HepG2 (cell line): ENCODE data around the gene TEX29. TPM values are rescaled to one million over a fixed set of nuclear protein-coding genes. Genes with fewer than 3 reads are reported as not detected.

Source experiments
- ATAC-seq: fragments of 200-7000 bp; cut with Tn5 transposase; 3 replicates; pipeline ENCODE4 v1.9.1; 2020; ENCODE audit warnings: mild to moderate bottlenecking, moderate library complexity
- BruUV-seq: library from RNA; stranded (reverse); fragments of 400-500 nt; replicated peaks from 2 replicates; lab custom pipeline; 2021; lab: Mats Ljungman, UMichigan
- CTCF ChIA-PET: fragments of 300-600 bp; formaldehyde crosslinking; extraction: SDS; loops from one replicate; lab custom pipeline; 2021; ENCODE audit warnings: low total read pairs, inconsistent platforms, low intra/inter-chr PET ratio; lab: Yijun Ruan, JAX
- POLR2A ChIA-PET: fragments of 350-600 bp; sonication (Branson Sonifier 250); formaldehyde crosslinking; loops from one replicate; lab custom pipeline; 2020; ENCODE audit warnings: antibody characterized with exemption, inconsistent platforms; lab: Yijun Ruan, JAX
- DNase-seq: peaks from one replicate; pipeline ENCODE4 v3.0.0-alpha.2; 2015; ENCODE audit warnings: low spot score
- FAIRE-seq: peaks from 3 replicates; lab custom pipeline; 2011; peaks lifted over from hg19 to GRCh38; lab: Jason Lieb, UNC
- H2AFZ ChIP-seq: one replicate; pipeline ENCODE4 v1.6.1; 2011; ENCODE audit warnings: low read length, inconsistent platforms
- H3K27ac ChIP-seq: fragments of 300-600 bp; 3 replicates; pipeline ENCODE4 v1.8.0; 2011; ENCODE audit warnings: mixed run types, mild to moderate bottlenecking, mixed read lengths, low read length, inconsistent platforms; ENCODE audit not compliant: insufficient read depth; ENCODE audit errors: extremely low read length
- H3K27me3 ChIP-seq, 2 experiments: fragments of 200-600 bp in 1 of 2; 2 replicates in 1 of 2; 3 replicates in 1 of 2; pipeline versions ENCODE4 v1.6.0 to v1.8.0; 2011; ENCODE audit warnings: low read length in 2 of 2, mild to moderate bottlenecking in 2 of 2, moderate library complexity in 2 of 2, inconsistent platforms in 1 of 2; ENCODE audit not compliant: insufficient read depth in 2 of 2, control insufficient read depth in 1 of 2
- H3K36me3 ChIP-seq, 2 experiments: fragments of 200-600 bp in 1 of 2; replicated peaks in 1 of 2; 2 replicates in 1 of 2; 3 replicates in 1 of 2; pipeline versions ENCODE4 v1.5.1 to v1.8.0; 2011; ENCODE audit warnings: low read length in 2 of 2, inconsistent platforms in 1 of 2; ENCODE audit not compliant: insufficient read depth in 2 of 2, control insufficient read depth in 1 of 2
- H3K4me1 ChIP-seq: 2 replicates; pipeline ENCODE4 v1.5.1; 2012; ENCODE audit warnings: low read length, inconsistent platforms; ENCODE audit not compliant: insufficient read depth
- H3K4me2 ChIP-seq: 2 replicates; pipeline ENCODE4 v1.6.0; 2011; ENCODE audit warnings: low read depth, low read length, inconsistent platforms
- H3K4me3 ChIP-seq, 3 experiments: fragments of 200-600 bp in 1 of 3; sonication (generic), shearing (Covaris generic) in 1 of 3; replicated peaks in 1 of 3; 2 replicates each; pipeline ENCODE4 v1.5.1; 2011 to 2016; ENCODE audit warnings: low read length in 3 of 3, inconsistent platforms in 2 of 3, low read depth in 2 of 3, mild to moderate bottlenecking in 2 of 3, control low read depth in 1 of 3, mixed read lengths in 1 of 3; ENCODE audit not compliant: insufficient read depth in 1 of 3
- H3K79me2 ChIP-seq: one replicate; pipeline ENCODE4 v1.6.1; 2011; ENCODE audit warnings: low read length, inconsistent platforms; ENCODE audit not compliant: insufficient read depth
- H3K9ac ChIP-seq: 2 replicates; pipeline ENCODE4 v1.6.0; 2011; ENCODE audit warnings: mild to moderate bottlenecking, low read depth, low read length, inconsistent platforms; ENCODE audit not compliant: insufficient read depth
- H3K9me3 ChIP-seq: 2 replicates; pipeline ENCODE4 v1.5.1; 2012; ENCODE audit warnings: mild to moderate bottlenecking, low read length
- H4K20me1 ChIP-seq: 2 replicates; pipeline ENCODE4 v1.6.0; 2011; ENCODE audit warnings: inconsistent platforms, mild to moderate bottlenecking, low read length, moderate library complexity; ENCODE audit not compliant: insufficient read depth
- ATAD3A ChIP-seq: sonication (generic); formaldehyde crosslinking; IDR thresholded peaks from 2 replicates; pipeline ENCODE4 v1.4.0; 2020; ENCODE audit warnings: missing genetic modification reagents
- DPF2 ChIP-seq: sonication (generic); formaldehyde crosslinking; IDR thresholded peaks from 2 replicates; pipeline ENCODE4 v1.4.0; 2020; ENCODE audit warnings: mild to moderate bottlenecking, low read depth, missing genetic modification reagents, borderline replicate concordance
- EP300 ChIP-seq, 3 experiments: sonication (generic) in 1 of 3; formaldehyde crosslinking in 1 of 3; IDR thresholded peaks; 2 replicates each; pipeline versions ENCODE4 v1.5.1 to v1.6.1; 2011 to 2020; ENCODE audit warnings: low read depth in 2 of 3, low read length in 2 of 3, borderline replicate concordance in 1 of 3, improper control_type of control experiment in 1 of 3, mild to moderate bottlenecking in 1 of 3, missing genetic modification reagents in 1 of 3, moderate library complexity in 1 of 3
- FOXK2 ChIP-seq: fragments of 450-650 bp; IDR thresholded peaks from 2 replicates; pipeline ENCODE4 v1.6.1; 2016
- MED1 ChIP-seq: sonication (generic); formaldehyde crosslinking; IDR thresholded peaks from 2 replicates; pipeline ENCODE4 v1.4.0; 2020; ENCODE audit warnings: missing genetic modification reagents
- PAWR ChIP-seq: sonication (generic); formaldehyde crosslinking; IDR thresholded peaks from 2 replicates; pipeline ENCODE4 v1.4.0; 2020; ENCODE audit warnings: missing genetic modification reagents, mild to moderate bottlenecking, borderline replicate concordance
- POLR2A ChIP-seq, 2 experiments: IDR thresholded peaks; 2 replicates each; pipeline ENCODE4 v1.6.1; 2011; ENCODE audit warnings: low read depth in 2 of 2, low read length in 2 of 2, mild to moderate bottlenecking in 1 of 2, moderate library complexity in 1 of 2; ENCODE audit not compliant: insufficient read depth in 1 of 2
- PRPF4 ChIP-seq: fragments of 200-400 bp; formaldehyde crosslinking; IDR thresholded peaks from 2 replicates; pipeline ENCODE4 v1.6.1; 2016; ENCODE audit warnings: low read length, low read depth; ENCODE audit not compliant: poor library complexity, severe bottlenecking
- RXRB ChIP-seq: IDR thresholded peaks from 2 replicates; pipeline ENCODE4 v1.6.1; 2016; ENCODE audit warnings: borderline replicate concordance, missing genetic modification reagents, missing compliant biosample characterization
- SRSF9 ChIP-seq: fragments of 200-400 bp; formaldehyde crosslinking; IDR thresholded peaks from 2 replicates; pipeline ENCODE4 v1.6.1; 2018; ENCODE audit warnings: borderline replicate concordance, mild to moderate bottlenecking, low read depth, low read length; ENCODE audit not compliant: insufficient read depth, poor library complexity, severe bottlenecking
- STAT5B ChIP-seq: sonication (generic); formaldehyde crosslinking; IDR thresholded peaks from 2 replicates; pipeline ENCODE4 v1.4.0; 2020; ENCODE audit warnings: missing genetic modification reagents
- ZNF605 ChIP-seq: sonication (generic); formaldehyde crosslinking; IDR thresholded peaks from 2 replicates; pipeline ENCODE4 v1.8.0; 2022; ENCODE audit warnings: mild to moderate bottlenecking, missing genetic modification reagents
- ZSCAN29 ChIP-seq: sonication (generic); formaldehyde crosslinking; conservative IDR thresholded peaks from 2 replicates; pipeline ENCODE4 v1.4.0; 2020; ENCODE audit warnings: mild to moderate bottlenecking, missing genetic modification reagents
- WGBS: methylation state at CpG from one replicate; pipeline ENCODE4 v1.1.6; 2017; ENCODE audit warnings: low lambda C conversion rate; 5-methylcytosine and 5-hydroxymethylcytosine counted together
- in situ Hi-C: cut with HindIII; loops from 2 replicates; pipeline ENCODE4 v1.10.0; 2017; ENCODE audit warnings: low pct_unique_long_range_greater_than_20kb; ENCODE audit not compliant: extremely low pct_ligation_motif_present
- intact Hi-C: fragments of 100-400 bp; cut with micrococcal nuclease; formaldehyde crosslinking; loops from one replicate; pipeline ENCODE4 v1.10.0; 2022; ENCODE audit not compliant: unreplicated experiment
- polyA plus RNA-seq, 8 experiments: library from polyadenylated mRNA; depleted of rRNA in 3 of 8; stranded (reverse) in 7 of 8; unstranded in 1 of 8; fragments of >200 nt; fragmentation: Illumina TruSeq in 4 of 8; extraction: Trizol in 4 of 8; gene quantifications; 2 replicates each; pipeline versions ENCODE4 v1.2.1 to v1.2.3, GENCODE V29; 2011 to 2016; ENCODE audit warnings: low read depth in 4 of 8, missing spikeins in 1 of 8, mixed read lengths in 1 of 8; ENCODE audit not compliant: insufficient read depth in 1 of 8
- total RNA-seq, 5 experiments: library from RNA; depleted of rRNA; stranded (reverse); fragments of >200 nt; fragmentation: Illumina TruSeq; extraction: Trizol; gene quantifications; 2 replicates each; pipeline ENCODE4 v1.2.3, GENCODE V29; 2016; ENCODE audit warnings: low read depth in 1 of 5
- TF ChIP-seq, protein P1 (sequence below): sonication (generic); formaldehyde crosslinking; IDR thresholded peaks from 2 replicates; pipeline ENCODE4 v1.8.0; 2022; ENCODE audit warnings: missing genetic modification reagents, mild to moderate bottlenecking, inconsistent platforms, borderline replicate concordance
- TF ChIP-seq, protein P2 (sequence below): IDR thresholded peaks from 2 replicates; pipeline ENCODE4 v1.6.1; 2018; ENCODE audit warnings: missing genetic modification reagents

Gene TEX29
- total and polyA plus RNA-seq, 2 of the 13 experiments (the other 11 are each of a cell fraction or from before 2014, with no cell fraction given), result 0.12 to 0.22 TPM

DNA sequence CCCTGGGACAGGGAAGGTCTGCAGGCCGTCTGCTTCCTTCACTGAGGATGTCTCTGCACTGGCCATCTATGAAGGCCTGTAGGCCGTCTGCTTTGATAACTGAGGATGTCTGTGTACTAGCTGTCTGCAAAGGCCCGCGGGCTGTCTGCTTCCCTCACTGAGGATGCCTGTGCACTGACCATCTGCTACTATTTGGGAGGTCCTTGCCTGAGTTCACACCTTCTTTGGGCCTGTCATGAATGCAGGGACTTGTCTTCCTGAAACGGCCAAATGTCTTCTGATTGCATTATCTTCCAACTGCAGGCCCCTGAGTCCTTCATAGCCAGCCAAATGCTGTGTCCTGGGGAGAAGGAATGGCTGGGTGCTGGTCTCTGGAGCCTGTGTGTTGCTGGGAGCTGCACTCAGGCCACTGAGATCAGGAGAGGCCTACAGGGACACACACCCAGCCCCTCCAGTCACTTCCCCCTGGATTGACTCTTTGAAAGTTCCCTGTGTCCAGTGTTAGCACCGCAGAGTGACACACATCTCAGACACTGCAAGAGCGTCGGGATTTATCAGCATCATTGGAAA, 72.9 kb downstream of the TEX29 start:
- no peak for ATAC-seq
- no TSS peak for BruUV-seq
- ChIA-PET POLR2A (no interaction called here), CTCF (no interaction called here)
- whole genome bisulfite sequencing, result 1% methylated on average over 7 of the region's 8 CpGs
- peaks cover 9 to 76% of the 10 kb centered on the region in 2 experiments; a peak in 4 of 5 replicates for H3K27me3 ChIP-seq
- no peaks in the 10 kb centered on the region for H3K9me3 ChIP-seq
- H4K20me1 ChIP-seq, result no peaks in the 10 kb centered on the region
- intact Hi-C loops, result no loop called here
- no peaks in the 10 kb centered on the region for H3K4me1 ChIP-seq
- no peak overlapping the region for H2AFZ ChIP-seq
- H3K4me2 ChIP-seq, result no peak overlapping the region
- no peak overlapping the region for H3K4me3 ChIP-seq
- no peak overlapping the region for H3K27ac ChIP-seq
- no peaks in the 10 kb centered on the region for H3K79me2 ChIP-seq
- in situ Hi-C loops, result no loop called here
- DNase-seq, result no peak
- H3K36me3 ChIP-seq, result no peaks in the 10 kb centered on the region
- no peak for FAIRE-seq
- TF ChIP-seq ATAD3A (CRISPR knock-in tag) (no peak), PAWR (no peak), EP300 (IDR thresholded peaks at IDR 0.05; ENCODE audit: low read depth in 2 of 2, low read length in 2 of 2) (no peak), EP300 (CRISPR knock-in tag; IDR thresholded peaks at IDR 0.05; ENCODE audit: borderline replicate concordance) (no peak), RXRB (no peak), ZSCAN29 (CRISPR knock-in tag) (no peak), SRSF9 (no peak), POLR2A (IDR thresholded peaks at IDR 0.05; ENCODE audit: insufficient read depth in 1 of 2, low read depth in 2 of 2, low read length in 2 of 2) (no peak), ZNF605 (CRISPR knock-in tag) (no peak), DPF2 (CRISPR knock-in tag) (no peak), FOXK2 (no peak), STAT5B (CRISPR knock-in tag) (no peak), MED1 (CRISPR knock-in tag) (no peak), PRPF4 (no peak)
- TF ChIP-seq, protein P1, sequence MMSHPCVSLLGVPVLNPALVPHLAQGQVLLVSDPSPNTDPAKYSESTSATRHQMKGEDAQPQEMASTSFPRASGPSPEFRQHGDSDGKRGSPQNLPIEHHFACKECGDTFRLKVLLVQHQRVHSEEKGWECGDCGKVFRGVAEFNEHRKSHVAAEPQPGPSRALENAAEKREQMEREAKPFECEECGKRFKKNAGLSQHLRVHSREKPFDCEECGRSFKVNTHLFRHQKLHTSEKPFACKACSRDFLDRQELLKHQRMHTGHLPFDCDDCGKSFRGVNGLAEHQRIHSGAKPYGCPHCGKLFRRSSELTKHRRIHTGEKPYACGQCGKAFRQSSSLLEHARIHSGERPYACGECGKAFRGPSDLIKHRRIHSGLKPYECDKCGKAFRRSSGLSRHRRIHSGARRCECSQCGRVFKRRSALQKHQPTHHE (CRISPR knock-in tag), result no peak
- TF ChIP-seq, protein P2, sequence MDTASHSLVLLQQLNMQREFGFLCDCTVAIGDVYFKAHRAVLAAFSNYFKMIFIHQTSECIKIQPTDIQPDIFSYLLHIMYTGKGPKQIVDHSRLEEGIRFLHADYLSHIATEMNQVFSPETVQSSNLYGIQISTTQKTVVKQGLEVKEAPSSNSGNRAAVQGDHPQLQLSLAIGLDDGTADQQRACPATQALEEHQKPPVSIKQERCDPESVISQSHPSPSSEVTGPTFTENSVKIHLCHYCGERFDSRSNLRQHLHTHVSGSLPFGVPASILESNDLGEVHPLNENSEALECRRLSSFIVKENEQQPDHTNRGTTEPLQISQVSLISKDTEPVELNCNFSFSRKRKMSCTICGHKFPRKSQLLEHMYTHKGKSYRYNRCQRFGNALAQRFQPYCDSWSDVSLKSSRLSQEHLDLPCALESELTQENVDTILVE, result no peak
- no peak overlapping the region for H3K9ac ChIP-seq

Other genes with a start within 250 kb of the TEX29 start
- gene ARHGEF7, start 205.3 kb upstream of the TEX29 start, total RNA-seq (2016; rRNA removed; fragmentation: Illumina TruSeq; extraction: Trizol), result 15.7 and 16.1 TPM in 2 replicates
- 22.0 and 22.3 TPM in 2 replicates for gene ARHGEF7, start 205.3 kb upstream of the TEX29 start, polyA plus RNA-seq (2011; rRNA removed)